Osteocyte (in vitro differentiated cells): Measurements from ENCODE around the gene HEXIM2. TPM values are rescaled to one million over a fixed set of nuclear protein-coding genes. Genes with fewer than 3 reads are reported as not detected.
A peak's percentile ranks its signal among the peaks of the same experiment; 100 is the strongest.

ENCODE experiments used
- DNase-seq: peaks from one replicate; pipeline ENCODE4 v3.0.0; 2021; ENCODE audit warnings: mixed read lengths; ENCODE audit not compliant: unreplicated experiment; ENCODE audit errors: extremely low spot score
- H3K27ac Mint-ChIP-seq: one replicate; pipeline ENCODE4 v1.8.0; 2021; ENCODE audit warnings: mild to moderate bottlenecking, mixed read lengths; ENCODE audit not compliant: unreplicated experiment
- H3K27me3 Mint-ChIP-seq: one replicate; pipeline ENCODE4 v1.8.0; 2021; ENCODE audit warnings: mixed read lengths; ENCODE audit not compliant: unreplicated experiment
- H3K36me3 Mint-ChIP-seq: one replicate; pipeline ENCODE4 v1.8.0; 2021; ENCODE audit warnings: mixed read lengths; ENCODE audit not compliant: unreplicated experiment
- H3K4me1 Mint-ChIP-seq: one replicate; pipeline ENCODE4 v1.8.0; 2021; ENCODE audit warnings: mixed read lengths; ENCODE audit not compliant: unreplicated experiment
- H3K4me3 Mint-ChIP-seq: one replicate; pipeline ENCODE4 v1.8.0; 2021; ENCODE audit warnings: mild to moderate bottlenecking, moderate library complexity, mixed read lengths; ENCODE audit not compliant: unreplicated experiment
- H3K9me3 Mint-ChIP-seq: one replicate; pipeline ENCODE4 v1.8.0; 2021; ENCODE audit warnings: mixed read lengths; ENCODE audit not compliant: unreplicated experiment
- CTCF ChIP-seq: fragments of 200-600 bp; sonication (generic); IDR thresholded peaks from 2 replicates; pipeline ENCODE4 v1.5.0; 2021; ENCODE audit warnings: antibody characterized with exemption, mild to moderate bottlenecking, moderate library complexity
- total RNA-seq: library from RNA; stranded (reverse); gene quantifications from 2 replicates; pipeline ENCODE4 v1.2.1, GENCODE V29; 2021

HEXIM2 gene
- total RNA-seq, 1 donor from 2014 or later, result 6.4 TPM

GRCh38 chr17:45130681-45131615 is 30.7 kb upstream of the HEXIM2 start:
- Mint-ChIP-seq H3K4me1 (peaks cover 57% of the 10 kb centered on the region), H3K27ac (peak overlapping the region; percentile 70), H3K36me3 (no peaks in the 10 kb centered on the region), H3K9me3 (no peaks in the 10 kb centered on the region), H3K27me3 (no peaks in the 10 kb centered on the region), H3K4me3 (peak overlapping the region; percentile 77)
- DNase-seq, result no peak
- TF ChIP-seq CTCF, result no peak

- Mint-ChIP-seq H3K9me3 (no peaks in the 10 kb centered on the region), H3K27ac (peak overlapping the region; percentile 70), H3K4me1 (peaks cover 62% of the 10 kb centered on the region), H3K36me3 (no peaks in the 10 kb centered on the region), H3K27me3 (no peaks in the 10 kb centered on the region), H3K4me3 (peak overlapping the region; percentile 77)
- peak; percentile 99 for TF ChIP-seq CTCF
- DNase-seq, result no peak
These were observed 29.9 kb upstream of the HEXIM2 start for GRCh38 chr17:45131616-45132319.

GRCh38 chr17:45132320-45132571 is 29.4 kb upstream of the HEXIM2 start, which contains the start of gene PLCD3:
Gene PLCD3, minus strand, starts transcription at chr17:45132515. Its CDS starts 105 bp downstream, at chr17:45132410.
- H3K27ac Mint-ChIP-seq, result peak within 1 kb of the TSS; percentile 90
- H3K27me3 Mint-ChIP-seq, result no peaks in the 10 kb centered on the region
- no peaks in the 10 kb centered on the region for H3K36me3 Mint-ChIP-seq
- no peak for TF ChIP-seq CTCF
- no peaks in the 10 kb centered on the region for H3K9me3 Mint-ChIP-seq
- peaks cover 57% of the 10 kb centered on the region for H3K4me1 Mint-ChIP-seq
- peak within 1 kb of the TSS; percentile 87 for H3K4me3 Mint-ChIP-seq
- DNase-seq, result peak; percentile 91

GRCh38 chr17:45132572-45133463 is 28.9 kb upstream of the HEXIM2 start:
- H3K27ac Mint-ChIP-seq, result peak overlapping the region; percentile 90
- no peaks in the 10 kb centered on the region for H3K36me3 Mint-ChIP-seq
- H3K27me3 Mint-ChIP-seq, result no peaks in the 10 kb centered on the region
- peak; percentile 87 for TF ChIP-seq CTCF
- H3K4me3 Mint-ChIP-seq, result peak overlapping the region; percentile 87
- no peaks in the 10 kb centered on the region for H3K9me3 Mint-ChIP-seq
- peaks cover 52% of the 10 kb centered on the region for H3K4me1 Mint-ChIP-seq
- peak; percentile 92 for DNase-seq
